HG02642 (cell line): Measurements from ENCODE around the gene M1AP.

Experiments used
- ATAC-seq: cut with Tn5 transposase; IDR thresholded peaks from one replicate; pipeline ENCODE4 v1.9.1; 2021; ENCODE audit warnings: mild to moderate bottlenecking; ENCODE audit not compliant: unreplicated experiment, poor library complexity

The M1AP gene

GRCh38 chr2:74551530-74551929 lies 96.6 kb downstream of the M1AP start:
- no peak for ATAC-seq

DNA sequence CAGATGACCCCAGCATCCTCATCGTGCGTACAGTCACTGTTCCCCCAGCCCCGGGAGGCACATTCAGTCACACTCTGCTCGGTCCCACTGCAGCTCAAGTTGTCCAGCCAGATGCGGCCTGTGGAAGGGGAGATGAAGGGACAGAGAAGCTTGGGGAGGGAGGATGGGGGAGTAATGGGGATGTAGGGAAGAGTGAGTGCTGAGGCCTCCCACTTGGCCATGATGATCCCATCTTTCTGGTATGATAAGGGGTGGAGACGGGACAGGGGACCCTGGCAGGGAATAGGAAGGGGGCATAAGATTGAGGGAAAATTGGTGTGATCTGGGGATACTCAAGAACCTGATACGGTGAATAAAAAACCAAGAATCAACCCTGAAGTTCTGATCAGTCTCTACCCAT lies 97.9 kb downstream of the M1AP start:
- no peak for ATAC-seq

DNA sequence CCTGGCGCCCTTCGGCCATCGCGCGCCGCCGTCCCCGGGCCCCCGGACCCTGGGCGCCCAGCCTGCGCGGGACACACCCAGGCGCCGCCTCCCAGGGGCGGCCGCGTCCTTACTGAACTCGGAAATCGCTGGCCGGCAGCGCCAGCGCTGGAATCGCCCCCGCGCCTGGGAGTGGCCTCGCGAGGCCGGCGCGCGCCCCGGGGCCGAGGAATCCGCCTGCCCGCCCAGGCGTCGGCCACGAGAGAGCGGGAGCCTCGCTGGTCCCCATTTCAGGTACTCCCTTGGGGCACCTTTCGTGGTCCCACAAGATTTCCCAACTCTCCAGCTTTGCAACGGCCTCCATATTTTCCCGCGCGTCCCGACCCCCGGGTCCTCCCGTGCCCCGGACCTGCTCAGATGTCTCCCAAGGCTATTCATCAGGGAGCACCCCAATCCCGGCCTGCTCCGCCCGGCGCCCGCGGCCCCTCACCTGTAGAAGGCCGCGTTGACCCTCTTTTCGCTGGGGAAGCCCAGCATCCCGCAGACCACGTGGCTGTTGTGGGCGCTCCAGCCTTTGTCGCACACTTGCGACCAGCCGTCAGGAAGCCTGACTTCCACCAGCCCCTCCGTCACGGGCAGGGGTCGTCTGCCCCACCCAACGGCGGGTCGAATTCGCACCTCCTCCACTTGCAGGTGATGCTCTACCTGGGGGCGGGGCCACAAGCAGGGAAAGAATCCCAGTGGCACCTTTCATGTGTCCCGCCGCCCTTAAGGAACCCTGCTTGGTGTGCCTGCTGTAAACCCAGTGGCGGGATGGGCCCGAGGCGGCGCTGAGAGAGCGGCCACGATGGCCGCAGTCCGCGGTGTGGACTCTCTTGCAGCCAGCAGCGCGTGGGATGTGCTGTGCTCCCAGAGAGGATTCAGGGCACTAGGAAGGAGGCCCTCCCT lies 99.0 kb downstream of the M1AP start:
- no peak for ATAC-seq

DNA sequence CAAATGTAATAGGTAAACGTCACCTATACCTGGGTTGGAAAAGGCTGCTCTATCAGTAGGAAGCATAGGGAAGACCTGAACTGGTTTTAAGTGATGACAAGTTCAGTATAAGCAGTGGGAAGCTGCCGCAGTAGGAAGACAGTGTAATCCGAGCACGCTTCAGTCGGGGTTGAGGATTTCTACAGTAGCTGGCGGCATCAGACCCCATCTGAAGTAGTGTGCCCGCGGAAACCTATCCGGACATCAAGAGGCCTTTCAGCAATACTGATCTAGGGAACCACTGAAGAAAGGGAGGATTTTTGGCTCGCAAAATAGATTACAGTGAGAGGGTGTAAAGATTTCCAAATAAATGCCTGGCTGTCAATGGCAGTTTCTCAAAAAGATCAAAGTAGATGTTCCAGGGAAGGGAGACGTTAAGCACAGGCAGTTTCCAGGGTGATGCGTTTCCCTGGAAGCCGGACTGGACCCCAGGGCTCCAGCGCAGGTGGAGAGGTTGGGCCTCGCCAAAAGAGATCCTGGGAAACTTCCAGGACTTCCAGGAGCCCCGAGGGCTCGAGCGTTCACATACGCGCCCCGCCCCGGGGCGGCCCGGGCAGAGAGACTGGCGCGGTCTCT lies 99.7 kb downstream of the M1AP start:
- ATAC-seq: no peak

- ATAC-seq: no peak
These were observed 102.1 kb downstream of the M1AP start for GRCh38 chr2:74546004-74546403.

DNA sequence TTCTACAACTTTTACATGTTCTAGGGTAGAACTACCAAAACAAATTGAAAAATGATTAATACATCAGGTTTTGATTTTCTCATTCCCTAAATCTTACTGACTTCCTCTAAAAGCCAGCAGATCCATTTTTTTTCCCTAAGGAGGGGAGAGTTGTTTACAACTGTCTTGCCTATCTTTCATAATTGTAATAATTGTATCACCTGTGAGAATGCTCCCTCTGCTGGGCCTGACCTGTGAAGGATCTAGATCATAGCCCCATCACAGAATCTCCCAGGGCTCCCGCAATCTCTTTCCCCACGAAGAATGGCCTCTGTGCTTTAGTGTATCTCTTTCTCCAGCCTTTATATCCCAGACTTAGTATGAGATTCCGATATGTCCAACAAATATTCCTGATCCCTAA lies 103.5 kb downstream of the M1AP start:
- no peak for ATAC-seq

DNA sequence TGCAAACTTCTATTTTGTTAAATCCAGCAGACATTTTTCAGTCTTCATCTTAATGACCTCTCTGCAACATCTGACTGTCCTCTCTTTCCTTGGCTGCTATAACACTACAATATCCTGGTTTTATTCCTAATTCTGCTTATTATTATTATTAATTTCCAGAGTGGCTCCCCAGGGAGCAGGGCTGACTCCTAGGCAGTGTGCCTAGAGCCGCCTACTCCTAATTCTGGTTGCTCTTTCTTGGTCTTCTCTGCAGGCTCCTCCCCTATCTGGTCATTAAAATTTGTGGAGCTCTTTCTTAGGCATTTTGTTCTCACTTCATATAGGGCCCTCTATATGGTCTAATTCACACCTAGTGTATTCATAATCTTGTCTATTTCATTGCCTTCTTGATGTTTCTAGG lies 105.2 kb downstream of the M1AP start:
- no peak for ATAC-seq

- no peak for ATAC-seq
These were observed 107.8 kb downstream of the M1AP start for GRCh38 chr2:74540291-74540690.

DNA sequence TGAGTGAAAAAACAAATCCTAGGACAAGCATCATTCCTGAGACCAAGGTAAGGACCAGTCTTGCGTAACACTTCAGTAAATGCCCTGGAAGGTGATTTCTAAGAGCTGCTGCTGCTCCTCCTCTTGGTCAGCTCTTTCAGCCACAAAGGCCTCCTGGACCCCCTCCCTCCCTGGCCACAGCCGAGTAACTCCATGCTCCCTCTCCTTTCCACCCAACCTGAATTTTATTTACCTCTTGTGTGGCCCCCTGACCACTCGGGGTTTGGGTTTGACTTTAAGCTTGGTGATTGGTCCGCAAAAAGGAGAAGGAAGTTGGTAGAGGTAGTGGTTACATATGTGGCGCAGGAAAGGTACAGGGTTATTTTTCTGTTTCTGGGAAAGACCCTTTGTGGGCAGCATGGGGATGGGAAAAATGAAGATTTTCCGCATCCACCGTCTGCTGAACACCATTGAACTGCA lies 109.2 kb downstream of the M1AP start:
- no peak for ATAC-seq

- no peak for ATAC-seq
These were observed 111.0 kb downstream of the M1AP start for GRCh38 chr2:74537140-74537539.

DNA sequence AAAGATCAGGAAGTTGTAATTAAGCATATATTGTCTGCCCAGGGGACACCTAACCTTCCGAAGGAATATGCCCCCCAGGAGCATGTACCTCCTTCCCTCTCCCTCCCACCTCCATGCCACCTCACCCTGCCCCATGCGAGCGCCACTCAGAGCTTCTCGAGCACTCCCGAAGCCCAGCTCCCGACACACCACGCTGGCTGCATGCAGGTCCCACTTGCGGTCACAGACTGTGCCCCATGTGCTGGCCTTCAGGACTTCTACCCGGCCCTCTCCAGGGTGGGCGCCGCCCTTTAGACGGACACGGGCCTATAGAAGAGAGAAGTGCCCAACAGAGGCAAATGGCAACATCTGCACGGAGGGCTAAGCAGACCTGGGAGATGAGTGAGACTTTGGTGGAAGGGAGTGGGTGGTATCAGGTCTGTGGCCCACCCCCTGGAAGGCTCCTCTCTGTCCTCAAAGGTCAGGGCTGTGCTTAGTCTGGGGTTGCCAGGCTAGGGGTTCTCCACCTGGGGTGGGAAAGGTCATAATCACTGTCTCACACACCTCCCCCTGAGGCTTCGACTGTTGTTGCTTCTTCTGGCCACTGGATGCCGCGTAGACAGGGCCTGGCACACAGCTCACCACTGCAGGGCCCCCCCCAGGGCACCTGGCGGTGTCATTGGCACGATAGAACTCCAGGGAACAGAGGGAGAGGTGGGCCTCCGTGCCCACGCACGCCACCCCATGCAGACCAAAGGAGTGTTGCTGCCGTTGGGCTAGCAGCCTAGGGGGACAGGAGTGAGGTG lies 111.8 kb downstream of the M1AP start:
- no peak for ATAC-seq

DNA sequence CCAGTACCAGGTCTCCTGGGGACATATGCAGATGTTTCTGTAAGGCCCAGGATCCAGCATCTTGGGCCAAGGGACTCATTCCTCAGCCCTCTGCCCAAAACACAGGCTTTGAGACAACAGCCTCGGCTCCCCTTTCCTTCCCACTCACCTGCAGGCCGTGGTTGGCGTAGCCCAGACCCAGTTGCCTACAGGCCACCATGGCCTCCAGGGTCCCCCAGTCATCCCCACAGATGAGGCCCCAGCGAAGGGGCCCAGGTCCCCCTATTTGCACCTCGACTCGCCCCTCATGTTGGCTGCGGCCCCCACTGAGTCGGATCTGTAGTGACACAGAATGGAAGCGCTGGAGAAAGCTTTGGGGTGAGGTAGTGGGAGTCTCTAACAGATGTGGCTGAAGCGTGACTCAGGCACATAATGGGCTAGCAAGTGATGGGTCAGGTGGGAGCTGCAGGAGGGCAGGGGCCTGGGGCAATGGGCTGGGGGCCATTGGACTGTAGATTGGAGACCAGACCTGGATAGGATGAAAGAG lies 112.6 kb downstream of the M1AP start:
- no peak for ATAC-seq

DNA sequence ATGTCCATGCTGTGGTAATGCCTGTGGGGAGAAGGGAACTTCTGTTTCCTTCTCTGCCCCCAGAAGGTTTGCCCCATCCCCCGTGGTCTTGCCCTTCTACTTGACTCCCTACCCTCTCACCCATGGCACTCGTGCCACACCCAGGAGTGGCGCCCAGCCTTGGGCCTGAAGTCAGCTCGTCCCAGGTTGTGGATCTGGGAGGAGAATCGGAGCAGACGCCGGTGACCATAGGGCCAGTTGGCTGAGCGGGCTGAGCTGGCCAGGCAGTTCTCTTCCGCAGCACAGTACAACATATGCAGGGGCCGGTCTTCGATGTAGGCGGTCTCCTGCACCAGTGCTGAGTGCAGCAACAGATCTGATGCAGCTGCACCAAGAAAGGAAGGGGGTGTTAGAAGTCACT lies 113.7 kb downstream of the M1AP start:
- ATAC-seq: no peak

- no peak for ATAC-seq
These were observed 114.7 kb downstream of the M1AP start for GRCh38 chr2:74533464-74533863.

DNA sequence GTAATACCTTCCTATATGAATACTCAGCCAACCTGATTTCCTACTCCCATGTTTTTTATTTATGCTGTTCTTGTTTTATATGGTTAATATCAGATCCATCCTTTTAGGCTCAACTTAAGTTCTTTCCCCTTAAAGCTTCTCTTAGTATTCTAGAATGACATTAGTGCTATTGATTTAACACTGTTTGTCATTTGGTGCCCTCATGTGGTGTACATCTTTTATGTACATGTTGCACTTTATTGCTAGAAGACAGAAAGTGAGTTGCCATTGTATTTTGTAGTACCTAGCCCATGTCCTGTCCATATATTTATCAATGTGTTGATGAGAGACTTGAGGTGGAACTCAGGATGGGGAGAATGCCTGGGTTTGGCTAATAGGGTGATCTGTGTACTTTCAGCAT lies 115.9 kb downstream of the M1AP start:
- no peak for ATAC-seq

DNA sequence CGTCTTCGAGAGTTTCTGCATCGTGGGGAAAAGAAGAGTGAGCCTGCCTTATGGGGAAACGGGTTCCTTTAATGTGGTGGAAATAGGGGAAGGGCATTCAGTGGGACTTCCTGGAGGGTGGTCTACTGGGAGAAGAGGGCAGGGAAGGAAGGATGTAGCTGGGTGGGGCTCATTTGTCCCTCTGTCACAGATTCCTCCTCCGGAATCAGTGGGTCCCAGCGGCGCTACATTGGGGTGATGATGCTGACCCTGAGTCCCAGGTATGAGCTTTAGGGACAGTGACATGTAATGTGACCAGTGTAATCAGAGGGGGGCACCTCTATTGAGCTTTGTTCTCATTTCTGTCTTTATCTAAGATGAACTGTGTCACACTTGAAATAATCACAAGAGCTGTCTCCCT lies 116.5 kb downstream of the M1AP start:
- ATAC-seq: no peak

DNA sequence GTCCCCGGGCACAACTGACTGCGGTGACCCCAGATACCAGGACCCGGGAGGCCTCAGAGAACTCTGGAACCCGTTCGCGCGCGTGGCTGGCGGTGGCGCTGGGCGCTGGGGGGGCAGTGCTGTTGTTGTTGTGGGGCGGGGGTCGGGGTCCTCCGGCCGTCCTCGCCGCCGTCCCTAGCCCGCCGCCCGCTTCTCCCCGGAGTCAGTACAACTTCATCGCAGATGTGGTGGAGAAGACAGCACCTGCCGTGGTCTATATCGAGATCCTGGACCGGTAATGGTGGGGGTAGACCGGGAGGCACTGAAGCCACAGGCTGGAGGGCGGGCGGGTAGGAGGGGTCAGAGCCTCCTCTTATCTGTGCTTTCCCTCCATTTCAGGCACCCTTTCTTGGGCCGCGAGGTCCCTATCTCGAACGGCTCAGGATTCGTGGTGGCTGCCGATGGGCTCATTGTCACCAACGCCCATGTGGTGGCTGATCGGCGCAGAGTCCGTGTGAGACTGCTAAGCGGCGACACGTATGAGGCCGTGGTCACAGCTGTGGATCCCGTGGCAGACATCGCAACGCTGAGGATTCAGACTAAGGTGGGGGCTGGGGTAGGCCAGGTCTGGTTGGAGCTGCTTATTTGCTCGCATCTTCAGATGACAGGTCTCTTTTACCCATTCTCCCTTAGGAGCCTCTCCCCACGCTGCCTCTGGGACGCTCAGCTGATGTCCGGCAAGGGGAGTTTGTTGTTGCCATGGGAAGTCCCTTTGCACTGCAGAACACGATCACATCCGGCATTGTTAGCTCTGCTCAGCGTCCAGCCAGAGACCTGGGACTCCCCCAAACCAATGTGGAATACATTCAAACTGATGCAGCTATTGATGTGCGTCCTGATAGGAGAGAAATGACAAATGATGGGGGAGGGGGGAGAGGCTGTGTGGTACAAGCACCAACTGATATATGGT lies 117.6 kb downstream of the M1AP start:
- ATAC-seq: peak; percentile 29

DNA sequence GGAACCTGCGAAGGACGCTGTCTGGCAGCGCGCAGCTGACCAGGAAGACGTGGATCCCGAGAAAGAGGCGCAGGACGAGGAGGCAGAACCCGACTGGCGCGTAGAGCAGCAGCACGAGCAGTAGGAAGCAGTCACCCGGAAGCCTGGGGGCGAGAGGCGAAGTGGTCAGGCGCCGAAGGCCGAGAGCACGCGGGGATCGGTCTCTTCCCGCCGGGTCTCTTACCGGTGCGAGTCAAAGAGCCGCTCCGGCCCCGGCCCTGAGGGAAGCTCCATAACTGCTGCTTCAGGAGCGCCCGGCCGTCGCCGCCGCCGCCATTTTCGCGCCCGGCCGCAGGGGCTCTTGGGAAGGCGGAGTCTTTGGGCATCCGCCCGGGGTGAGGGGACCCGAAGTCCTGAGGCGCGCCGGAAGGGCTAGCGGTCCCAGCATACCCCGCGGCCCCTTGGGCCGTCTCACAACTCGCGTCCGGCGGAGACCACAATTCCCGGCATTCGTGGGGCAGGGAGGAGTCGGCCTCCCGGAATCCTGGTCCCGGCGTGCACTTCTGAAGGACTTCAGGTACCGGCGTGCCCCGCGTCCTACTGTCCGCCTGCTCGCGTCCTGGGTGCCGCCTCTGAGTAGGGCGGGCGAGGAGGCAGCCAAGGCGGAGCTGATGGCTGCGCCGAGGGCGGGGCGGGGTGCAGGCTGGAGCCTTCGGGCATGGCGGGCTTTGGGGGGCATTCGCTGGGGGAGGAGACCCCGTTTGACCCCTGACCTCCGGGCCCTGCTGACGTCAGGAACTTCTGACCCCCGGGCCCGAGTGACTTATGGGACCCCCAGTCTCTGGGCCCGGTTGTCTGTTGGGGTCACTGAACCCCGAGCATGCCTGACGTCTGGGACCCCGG lies 118.5 kb downstream of the M1AP start, which contains the start of the genes AUP1 and HTRA2:
TSS of gene AUP1 (minus strand) at position 350 of the 882 bp plus-strand sequence. CDS start at position 273, 77 bp downstream.
TSS of gene HTRA2 (plus strand) at position 577 of the 882 bp plus-strand sequence. CDS start at position 651, 74 bp downstream.
- peak; percentile 81 for ATAC-seq
